ENCODE data around the gene CD226.

CD226 gene

DNA sequence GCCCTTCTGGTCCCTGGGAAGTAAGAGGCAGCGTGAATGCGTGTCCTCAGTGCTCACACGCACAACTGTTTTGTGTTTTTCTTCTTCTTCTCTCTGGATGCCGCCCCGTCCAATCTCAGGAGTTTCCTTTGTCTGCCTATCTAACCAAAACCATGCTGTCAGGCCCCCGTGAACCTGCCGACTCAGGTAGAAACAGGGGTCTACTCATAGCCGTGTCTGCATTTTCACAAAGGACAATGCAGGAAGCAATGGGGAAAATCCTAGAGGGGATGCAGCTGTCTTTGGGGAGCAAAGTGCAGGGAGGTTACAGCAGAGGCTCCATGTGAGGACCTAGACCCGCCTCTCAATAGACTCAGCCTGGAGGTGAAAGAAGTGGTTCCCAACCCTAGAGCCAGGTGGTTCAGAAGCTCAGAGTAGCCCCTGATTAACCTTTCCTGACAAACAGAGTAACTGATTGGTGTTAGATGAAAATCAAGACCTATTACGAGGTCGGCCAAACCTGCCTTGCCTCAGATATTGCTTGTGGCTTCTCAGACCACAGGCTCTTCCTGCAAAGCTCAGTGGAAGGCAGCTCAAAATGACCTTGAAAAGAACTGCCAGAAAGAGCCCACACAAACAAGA is 49.3 kb downstream of the CD226 start:
- TF ChIP-seq, protein P1, sequence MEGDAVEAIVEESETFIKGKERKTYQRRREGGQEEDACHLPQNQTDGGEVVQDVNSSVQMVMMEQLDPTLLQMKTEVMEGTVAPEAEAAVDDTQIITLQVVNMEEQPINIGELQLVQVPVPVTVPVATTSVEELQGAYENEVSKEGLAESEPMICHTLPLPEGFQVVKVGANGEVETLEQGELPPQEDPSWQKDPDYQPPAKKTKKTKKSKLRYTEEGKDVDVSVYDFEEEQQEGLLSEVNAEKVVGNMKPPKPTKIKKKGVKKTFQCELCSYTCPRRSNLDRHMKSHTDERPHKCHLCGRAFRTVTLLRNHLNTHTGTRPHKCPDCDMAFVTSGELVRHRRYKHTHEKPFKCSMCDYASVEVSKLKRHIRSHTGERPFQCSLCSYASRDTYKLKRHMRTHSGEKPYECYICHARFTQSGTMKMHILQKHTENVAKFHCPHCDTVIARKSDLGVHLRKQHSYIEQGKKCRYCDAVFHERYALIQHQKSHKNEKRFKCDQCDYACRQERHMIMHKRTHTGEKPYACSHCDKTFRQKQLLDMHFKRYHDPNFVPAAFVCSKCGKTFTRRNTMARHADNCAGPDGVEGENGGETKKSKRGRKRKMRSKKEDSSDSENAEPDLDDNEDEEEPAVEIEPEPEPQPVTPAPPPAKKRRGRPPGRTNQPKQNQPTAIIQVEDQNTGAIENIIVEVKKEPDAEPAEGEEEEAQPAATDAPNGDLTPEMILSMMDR (IDR thresholded peaks at IDR 0.05; ENCODE audit: poor library complexity, severe bottlenecking), result no peak
- Histone ChIP-seq H3K27me3 (ENCODE audit: insufficient read depth, poor library complexity, severe bottlenecking) (no peaks in the 10 kb centered on the region), H3K4me1 (ENCODE audit: insufficient read depth, poor library complexity, severe bottlenecking) (no peaks in the 10 kb centered on the region), H3K36me3 (ENCODE audit: low read depth) (no peaks in the 10 kb centered on the region), H3K27ac (ENCODE audit: poor library complexity, severe bottlenecking) (no peak overlapping the region), H3K9me3 (ENCODE audit: severe bottlenecking) (no peaks in the 10 kb centered on the region), H3K4me3 (ENCODE audit: severe bottlenecking) (no peak overlapping the region)
- DNase-seq (ENCODE audit: low spot score), result no peak
- ATAC-seq (ENCODE audit: low read depth), result no peak

DNA sequence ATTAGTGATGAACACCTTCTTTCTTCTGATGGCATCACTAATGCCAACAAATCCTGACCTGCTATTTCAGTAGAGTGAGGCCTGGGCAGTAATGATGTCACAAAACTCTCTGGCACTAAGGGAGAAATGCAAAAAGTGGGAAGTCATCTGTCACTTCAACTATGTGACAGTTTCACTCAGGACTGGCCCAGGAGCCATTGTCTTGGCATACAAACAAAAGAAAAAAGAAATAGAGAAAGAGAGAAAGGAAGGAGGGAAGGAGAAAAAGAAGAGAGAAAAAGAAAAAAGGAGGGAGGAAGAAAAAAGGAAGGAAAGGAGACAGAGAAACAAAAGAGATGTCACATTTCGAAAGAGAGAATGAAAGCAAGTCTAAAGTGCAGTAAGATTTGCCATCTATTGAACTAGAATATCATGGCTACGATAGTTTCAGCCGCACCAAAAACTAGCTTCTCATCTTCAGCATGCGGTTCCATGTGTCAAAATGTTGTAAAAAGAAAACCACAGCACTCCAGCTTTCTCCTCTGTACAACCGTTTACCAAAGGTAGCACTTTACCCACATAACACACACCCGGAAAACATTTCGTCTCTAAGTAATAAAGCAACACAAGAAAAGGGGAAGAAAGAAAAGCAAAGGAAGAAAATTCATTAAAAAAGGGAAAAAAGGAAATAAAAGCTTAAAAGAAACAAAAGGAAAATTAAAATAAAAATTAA is 50.1 kb downstream of the CD226 start:
- no peaks in the 10 kb centered on the region for H3K9me3 ChIP-seq (ENCODE audit: severe bottlenecking)
- H3K27ac ChIP-seq (ENCODE audit: poor library complexity, severe bottlenecking), result no peak overlapping the region
- ATAC-seq (ENCODE audit: low read depth) (no peak), DNase-seq (ENCODE audit: low spot score) (no peak)
- no peak overlapping the region for H3K4me3 ChIP-seq (ENCODE audit: severe bottlenecking)
- H3K27me3 ChIP-seq (ENCODE audit: insufficient read depth, poor library complexity, severe bottlenecking), result no peaks in the 10 kb centered on the region
- no peaks in the 10 kb centered on the region for H3K36me3 ChIP-seq (ENCODE audit: low read depth)
- no peaks in the 10 kb centered on the region for H3K4me1 ChIP-seq (ENCODE audit: insufficient read depth, poor library complexity, severe bottlenecking)
- TF ChIP-seq, protein P1 (IDR thresholded peaks at IDR 0.05; ENCODE audit: poor library complexity, severe bottlenecking), result no peak

DNA sequence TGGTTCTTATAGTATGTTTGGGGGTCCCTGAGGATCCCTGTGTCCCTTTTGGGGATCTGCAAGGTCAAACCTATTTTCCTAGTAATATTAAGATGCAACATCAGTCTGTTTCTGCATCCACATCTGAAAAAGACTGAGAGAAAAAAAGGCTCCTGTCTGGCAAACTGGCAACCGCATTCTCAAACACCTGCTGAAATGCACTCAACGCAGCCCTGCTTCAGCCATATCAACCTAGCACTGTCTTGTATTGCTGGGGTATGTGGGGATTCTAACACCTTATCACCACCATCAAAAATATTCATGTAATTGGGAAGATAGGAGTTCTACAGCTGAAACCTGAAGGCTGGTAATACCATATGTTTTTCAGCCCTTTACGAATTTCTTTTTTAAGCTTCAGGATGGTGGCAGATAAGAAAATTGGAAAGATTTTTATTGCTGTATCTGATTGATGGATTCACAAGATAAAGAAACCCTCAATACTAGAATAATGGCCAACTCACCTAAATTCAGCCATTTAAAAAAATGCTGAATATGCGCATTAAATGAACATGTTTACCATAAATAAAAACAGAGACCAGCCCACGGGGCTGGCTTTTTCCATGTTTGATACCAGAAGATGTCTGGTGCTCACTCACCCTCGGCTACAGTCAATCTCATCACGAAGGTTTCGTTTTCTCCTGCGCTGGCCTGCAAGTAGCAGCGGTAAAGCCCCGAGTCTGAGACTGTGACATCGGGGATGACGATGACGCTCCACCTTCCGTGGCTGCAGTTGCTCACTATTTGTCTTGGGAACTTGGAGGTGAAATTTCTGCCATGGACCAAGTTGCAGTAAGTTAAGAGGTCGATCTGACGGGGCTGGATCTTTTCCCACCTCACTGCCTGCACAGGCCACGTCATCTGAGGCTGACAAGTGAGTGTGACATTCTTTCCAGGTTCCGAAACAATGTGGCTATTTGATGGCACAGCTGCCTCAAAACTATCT is 52.3 kb downstream of the CD226 start:
- Histone ChIP-seq H3K27me3 (ENCODE audit: insufficient read depth, poor library complexity, severe bottlenecking) (no peaks in the 10 kb centered on the region), H3K9me3 (ENCODE audit: severe bottlenecking) (no peaks in the 10 kb centered on the region), H3K4me1 (ENCODE audit: insufficient read depth, poor library complexity, severe bottlenecking) (no peaks in the 10 kb centered on the region), H3K36me3 (ENCODE audit: low read depth) (no peaks in the 10 kb centered on the region), H3K4me3 (ENCODE audit: severe bottlenecking) (no peak overlapping the region), H3K27ac (ENCODE audit: poor library complexity, severe bottlenecking) (no peak overlapping the region)
- no peak for DNase-seq (ENCODE audit: low spot score)
- ATAC-seq (ENCODE audit: low read depth), result no peak
- TF ChIP-seq, protein P1 (IDR thresholded peaks at IDR 0.05; ENCODE audit: poor library complexity, severe bottlenecking), result no peak

DNA sequence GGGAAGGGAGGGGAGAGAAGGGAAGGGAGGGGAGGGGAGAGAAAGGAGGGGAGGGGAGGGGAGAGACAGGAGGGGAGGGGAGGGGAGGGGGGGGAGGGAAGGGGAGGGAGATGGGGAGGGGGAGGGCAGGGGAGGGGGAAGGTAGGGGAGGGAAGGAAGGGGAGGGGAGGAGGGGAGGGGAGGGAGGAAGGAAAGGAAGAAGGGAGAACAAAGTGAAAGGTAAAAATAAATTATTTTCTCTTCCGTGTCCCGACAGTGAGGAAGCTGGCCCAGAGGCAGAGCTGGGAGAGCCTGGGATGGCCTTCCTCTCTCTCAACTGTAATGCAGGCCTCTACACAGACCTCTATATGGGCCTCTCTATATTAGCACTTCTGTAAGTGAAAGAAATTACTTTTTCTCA is 53.2 kb downstream of the CD226 start:
- no peaks in the 10 kb centered on the region for H3K36me3 ChIP-seq (ENCODE audit: low read depth)
- H3K4me3 ChIP-seq (ENCODE audit: severe bottlenecking), result no peak overlapping the region
- no peaks in the 10 kb centered on the region for H3K4me1 ChIP-seq (ENCODE audit: insufficient read depth, poor library complexity, severe bottlenecking)
- H3K9me3 ChIP-seq (ENCODE audit: severe bottlenecking), result no peaks in the 10 kb centered on the region
- H3K27ac ChIP-seq (ENCODE audit: poor library complexity, severe bottlenecking), result no peak overlapping the region
- H3K27me3 ChIP-seq (ENCODE audit: insufficient read depth, poor library complexity, severe bottlenecking), result no peaks in the 10 kb centered on the region
- TF ChIP-seq, protein P1 (IDR thresholded peaks at IDR 0.05; ENCODE audit: poor library complexity, severe bottlenecking), result no peak
- DNase-seq (ENCODE audit: low spot score) (no peak), ATAC-seq (ENCODE audit: low read depth) (no peak)

All from RWPE2 (cell line).